GM19351 (cell line): ENCODE results near the gene SHISA6.

Experiments
- ATAC-seq: cut with Tn5 transposase; IDR thresholded peaks from one replicate; pipeline ENCODE4 v1.9.1; 2021; ENCODE audit warnings: mild to moderate bottlenecking, moderate library complexity; ENCODE audit not compliant: unreplicated experiment

The SHISA6 gene

GRCh38 chr17:11340803-11341202 lies 99.8 kb downstream of the SHISA6 start:
- ATAC-seq, result no peak

GRCh38 chr17:11342138-11342537 lies 101.1 kb downstream of the SHISA6 start:
- no peak for ATAC-seq

DNA sequence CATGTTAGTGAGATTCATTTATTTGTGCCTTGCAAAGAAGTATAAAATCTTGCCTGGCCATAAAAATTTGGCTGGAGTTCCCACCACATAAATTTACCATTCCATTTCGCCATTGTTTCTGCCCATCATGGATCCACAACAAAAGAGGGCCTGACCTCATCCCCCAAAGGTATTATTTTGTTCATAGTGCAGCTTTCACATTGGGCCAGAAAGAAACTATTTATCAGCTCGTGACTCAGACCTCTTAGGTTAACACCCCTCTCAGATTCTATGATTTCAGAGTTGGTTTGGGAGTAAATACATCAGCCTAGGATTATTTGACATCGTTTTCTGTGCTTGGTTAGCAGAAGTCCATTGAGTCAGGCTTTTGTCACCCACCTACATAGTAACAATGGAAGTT lies 108.1 kb downstream of the SHISA6 start:
- ATAC-seq, result no peak

- ATAC-seq, result no peak
These were observed 110.5 kb downstream of the SHISA6 start for GRCh38 chr17:11351479-11351878.

DNA sequence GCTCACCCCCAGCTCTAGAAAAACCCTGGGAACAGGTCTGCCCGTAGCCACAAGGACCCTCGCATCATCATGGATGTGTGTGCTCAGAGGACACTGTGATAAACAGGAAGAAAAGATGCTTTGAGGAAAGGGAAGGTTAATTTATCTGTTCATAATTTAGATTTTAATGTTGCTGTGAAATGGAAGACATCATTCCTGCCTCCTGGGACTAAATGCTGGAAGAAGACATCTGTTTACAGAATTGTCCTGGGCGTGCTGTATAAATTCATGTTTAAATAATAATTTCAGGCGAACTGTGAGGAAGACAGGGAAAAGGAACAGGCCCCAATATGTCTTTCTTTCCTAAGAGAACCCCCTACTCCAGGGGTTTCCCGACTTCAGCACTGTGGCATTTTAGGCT lies 112.6 kb downstream of the SHISA6 start:
- no peak for ATAC-seq

DNA sequence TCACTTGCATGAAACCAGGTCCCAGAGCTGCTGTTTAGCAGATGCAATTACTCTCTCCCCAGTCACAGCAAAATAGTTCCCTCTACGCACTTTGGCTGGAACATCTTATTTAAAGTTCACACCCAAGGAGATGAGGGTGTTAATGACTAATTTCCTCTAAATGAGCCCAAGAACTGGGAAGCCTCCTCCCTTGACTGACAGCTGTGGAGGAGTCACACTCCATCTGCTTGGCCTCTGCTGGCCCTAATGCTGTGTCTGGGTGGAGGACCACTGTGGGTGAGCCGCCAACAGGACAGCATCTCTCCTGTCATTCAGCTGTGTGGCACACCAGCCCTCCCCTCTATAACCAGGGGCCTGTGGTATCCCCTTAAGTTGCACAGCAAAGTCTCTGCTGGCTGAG lies 115.4 kb downstream of the SHISA6 start:
- ATAC-seq, result no peak

DNA sequence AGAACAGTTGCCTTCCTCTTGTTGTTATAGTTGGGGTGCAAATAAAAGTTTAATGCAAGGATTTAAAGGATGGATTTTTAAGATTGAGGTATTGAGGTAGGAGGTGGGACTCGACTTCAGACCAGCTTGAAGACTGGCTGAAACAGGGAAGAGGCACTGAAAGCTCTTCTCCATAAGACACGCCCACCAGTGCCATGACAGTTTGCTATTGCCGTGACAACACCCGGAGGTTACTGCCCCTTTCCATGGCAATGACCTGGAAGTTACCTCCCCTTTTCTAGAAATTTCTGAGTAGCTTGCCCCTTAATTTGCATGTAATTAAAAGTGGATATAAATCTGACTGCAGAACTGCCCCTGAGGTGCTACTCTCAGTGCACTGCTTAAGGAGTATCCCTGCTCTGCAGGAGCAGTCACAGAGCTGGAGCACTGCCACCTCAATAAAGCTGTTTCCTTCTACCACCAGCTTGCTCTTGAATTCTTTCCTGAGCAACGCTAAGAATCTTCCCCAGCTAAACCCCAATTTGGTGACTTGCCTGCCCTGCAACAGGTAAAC lies 122.6 kb downstream of the SHISA6 start:
- no peak for ATAC-seq

GRCh38 chr17:11366272-11366850 lies 125.3 kb downstream of the SHISA6 start:
- ATAC-seq, result no peak

- ATAC-seq, result no peak
These were observed 128.6 kb downstream of the SHISA6 start for GRCh38 chr17:11369575-11369974.

DNA sequence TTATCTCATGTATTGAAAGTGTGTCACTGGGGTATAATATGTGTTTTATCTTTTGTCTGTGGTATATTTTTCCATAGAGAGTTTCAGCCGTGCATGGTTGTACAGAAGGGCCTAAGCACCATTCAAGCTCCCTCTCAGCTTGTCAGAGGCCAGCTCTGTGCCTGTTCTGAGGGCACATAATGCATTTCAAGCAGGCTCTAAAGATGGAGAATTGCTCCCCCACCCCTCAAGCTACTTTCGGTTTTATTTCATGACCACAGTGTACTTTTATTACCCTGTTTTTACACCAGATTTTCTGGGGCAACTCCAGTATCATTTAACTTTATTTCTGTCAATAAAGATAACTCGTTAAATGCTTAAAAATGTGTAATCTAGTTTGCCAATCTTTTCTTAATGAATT lies 131.7 kb downstream of the SHISA6 start:
- ATAC-seq, result no peak

DNA sequence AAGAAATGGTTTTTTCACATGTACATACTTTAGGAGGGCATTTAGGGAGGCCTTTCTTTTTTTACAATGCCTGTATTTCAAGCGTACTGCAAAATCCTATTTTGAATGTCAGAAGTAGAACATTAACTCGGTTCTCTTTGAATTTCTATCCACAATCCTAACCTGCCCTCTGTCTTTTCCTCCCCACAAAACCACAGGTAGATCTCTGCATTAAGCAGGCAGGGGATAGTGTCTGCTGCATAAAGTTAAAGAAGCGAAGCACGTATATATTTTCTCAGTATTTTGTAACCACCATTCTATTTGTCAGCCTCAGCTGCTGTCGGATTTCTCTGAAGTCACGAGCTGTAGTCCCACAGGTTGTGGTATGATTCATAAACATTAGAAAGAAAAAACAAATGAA lies 137.5 kb downstream of the SHISA6 start:
- no peak for ATAC-seq

- no peak for ATAC-seq
These were observed 139.7 kb downstream of the SHISA6 start for GRCh38 chr17:11380761-11381160.

- no peak for ATAC-seq
These were observed 142.1 kb downstream of the SHISA6 start for GRCh38 chr17:11383157-11383556.

GRCh38 chr17:11384131-11384530 lies 143.1 kb downstream of the SHISA6 start:
- no peak for ATAC-seq

DNA sequence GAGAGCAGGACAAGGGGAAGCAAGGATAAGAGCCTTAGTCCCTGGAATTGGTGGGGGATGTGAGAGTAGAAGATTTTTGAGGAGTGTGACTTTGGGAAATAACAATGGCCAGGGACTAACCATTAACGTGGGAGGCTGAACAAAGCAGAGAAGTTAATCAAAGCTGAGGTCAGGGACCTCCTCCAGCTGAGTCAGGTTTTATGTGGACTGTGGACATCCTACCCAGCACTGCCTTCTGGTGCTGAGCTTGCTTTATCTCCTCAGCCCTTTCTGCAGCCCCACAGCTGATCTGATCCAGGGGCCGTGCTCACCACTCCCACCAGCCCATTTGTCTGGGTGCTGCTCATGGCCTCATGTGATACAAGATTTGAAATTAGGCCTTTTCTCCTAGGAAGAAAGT lies 146.6 kb downstream of the SHISA6 start:
- ATAC-seq, result no peak

DNA sequence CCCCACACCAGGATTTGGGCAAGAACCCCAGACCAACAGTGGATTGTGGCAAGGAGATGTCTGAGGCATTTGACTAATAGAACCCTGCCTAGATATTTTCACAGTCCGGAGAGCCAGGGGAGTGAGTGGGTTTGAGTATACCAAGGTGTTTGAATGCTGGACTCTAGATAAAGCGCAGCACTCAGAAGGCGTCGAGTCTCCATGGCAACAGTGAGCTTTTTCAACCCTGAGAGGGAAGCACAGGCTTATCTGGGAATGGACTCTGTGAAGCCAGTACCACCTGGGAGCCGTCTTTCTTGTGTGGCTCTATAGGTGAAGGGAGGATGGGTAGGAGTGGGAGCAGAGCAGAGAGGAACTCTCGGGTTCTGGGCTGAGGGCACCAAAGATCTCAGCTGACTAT lies 147.0 kb downstream of the SHISA6 start:
- ATAC-seq, result no peak

GRCh38 chr17:11389583-11389982 lies 148.6 kb downstream of the SHISA6 start:
- no peak for ATAC-seq

GRCh38 chr17:11391134-11391533 lies 150.1 kb downstream of the SHISA6 start:
- no peak for ATAC-seq

DNA sequence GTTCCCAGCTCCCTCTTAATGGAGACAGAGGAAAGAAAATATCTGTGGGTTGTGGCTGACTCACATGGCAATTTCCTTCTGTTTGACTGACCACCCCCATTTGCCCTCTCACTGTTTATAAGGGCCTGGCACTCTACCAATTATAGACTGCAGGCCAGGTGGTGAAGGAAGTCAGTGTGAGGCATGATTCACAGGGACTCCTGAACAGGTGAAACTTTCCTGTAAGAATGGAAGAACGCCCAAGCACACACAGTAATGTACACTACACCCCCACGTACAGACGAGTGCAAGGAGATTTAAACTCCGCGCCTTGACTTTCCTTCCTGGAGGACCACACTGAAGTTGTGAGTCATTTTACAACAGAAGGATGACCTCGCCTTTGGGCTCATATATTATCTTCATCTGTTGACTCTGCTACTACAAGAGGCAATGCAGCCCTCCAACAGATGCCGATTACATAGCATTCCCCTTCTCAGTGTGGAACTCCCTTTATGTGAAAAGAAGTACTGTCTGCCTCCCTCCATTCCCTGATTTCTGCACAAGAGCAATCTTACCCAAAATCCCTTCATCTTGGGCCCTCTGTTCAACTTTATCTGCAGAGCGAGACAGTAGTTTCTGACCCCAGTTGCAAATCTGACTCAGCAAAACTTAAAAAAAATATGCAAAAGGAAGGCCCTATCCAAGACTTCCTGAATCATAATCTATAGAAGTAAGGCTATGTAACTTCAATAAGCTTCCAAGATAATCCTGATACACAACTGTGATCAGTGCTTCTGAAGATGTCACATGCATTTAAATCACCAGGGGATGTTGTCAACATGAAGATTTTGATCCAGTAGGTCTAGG lies 163.6 kb downstream of the SHISA6 start:
- ATAC-seq, result no peak

DNA sequence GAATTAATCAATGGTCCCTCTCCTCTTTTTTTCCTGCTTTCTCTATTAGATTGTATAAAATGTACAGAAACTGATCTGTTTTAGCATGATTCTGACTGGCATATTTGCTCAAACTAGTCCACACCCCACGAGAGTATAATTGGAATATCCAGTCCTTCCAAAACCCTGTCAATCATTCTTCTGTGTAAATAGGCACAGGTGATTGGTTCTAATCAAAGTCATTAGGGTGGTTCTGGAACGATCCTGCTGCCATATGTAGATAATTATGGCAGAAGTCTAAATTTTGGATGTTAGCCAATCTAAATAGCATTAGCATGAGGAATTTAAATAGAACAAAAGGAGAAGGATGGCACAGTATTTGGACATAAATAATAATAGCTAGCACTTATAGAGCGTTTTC lies 165.7 kb downstream of the SHISA6 start:
- ATAC-seq, result no peak

GRCh38 chr17:11412654-11413053 lies 171.6 kb downstream of the SHISA6 start:
- no peak for ATAC-seq

DNA sequence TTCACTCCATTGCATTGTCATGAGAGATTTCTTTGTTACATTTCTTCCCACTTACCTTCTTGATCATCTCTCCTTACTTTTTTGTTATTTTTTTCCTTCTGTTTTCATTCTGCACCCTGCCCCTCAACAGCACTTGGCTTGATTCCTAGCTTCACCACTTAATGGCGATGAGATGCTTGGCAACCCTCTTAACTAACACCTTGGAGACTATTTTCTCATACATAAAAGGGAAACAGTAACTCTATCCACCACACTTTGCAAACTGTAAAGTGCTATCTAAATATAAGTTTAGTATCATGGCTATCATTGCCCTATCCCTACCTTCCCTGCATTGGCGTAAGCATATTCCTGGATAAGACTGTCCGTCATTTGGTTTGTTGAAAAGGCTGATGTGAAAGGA lies 177.3 kb downstream of the SHISA6 start:
- no peak for ATAC-seq
